ENCODE measurements around the gene ARL11.

ARL11 gene

GRCh38 chr13:49646688-49647087 is 18.4 kb downstream of the ARL11 start:
- DNase-seq (ENCODE audit: low read depth in 2 of 2): no peak

DNA sequence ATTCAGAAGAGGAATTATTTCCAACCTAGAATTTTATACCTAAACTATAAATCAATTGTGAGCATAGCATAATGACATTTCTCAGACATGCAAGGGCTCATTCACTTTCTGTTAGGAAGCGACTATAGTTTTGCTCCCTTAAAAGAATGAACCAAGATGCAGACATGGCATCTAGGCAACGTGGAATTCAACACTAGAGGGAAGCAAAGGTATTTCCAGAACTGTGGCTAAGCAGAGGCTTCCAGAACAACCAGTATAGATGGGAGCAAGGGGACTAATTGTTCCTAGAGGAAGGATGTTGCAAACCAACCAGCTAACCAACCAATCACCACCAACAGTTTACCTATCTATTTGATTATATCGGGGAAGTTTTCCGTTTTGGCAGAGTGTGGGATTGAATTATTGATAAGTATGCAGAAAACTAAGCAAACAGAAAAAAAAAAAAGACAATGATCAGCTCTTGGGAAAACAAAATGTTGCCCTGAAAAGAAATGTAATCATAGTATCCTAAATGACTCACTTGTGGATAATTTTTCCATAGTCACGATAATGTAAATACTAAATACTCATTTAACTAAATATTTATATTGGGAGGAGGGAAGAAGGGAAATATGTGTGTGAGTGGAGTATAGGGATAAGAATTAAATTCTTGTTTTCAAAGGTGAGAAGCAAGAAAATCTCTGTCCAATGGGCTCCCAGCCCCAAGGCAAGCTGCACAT is 21.1 kb downstream of the ARL11 start:
- no peak overlapping the region for H3K4me3 ChIP-seq (replicated peaks in 1 of 2; ENCODE audit: low read depth in 2 of 2, low read length in 2 of 2)
- TF ChIP-seq, protein P1, sequence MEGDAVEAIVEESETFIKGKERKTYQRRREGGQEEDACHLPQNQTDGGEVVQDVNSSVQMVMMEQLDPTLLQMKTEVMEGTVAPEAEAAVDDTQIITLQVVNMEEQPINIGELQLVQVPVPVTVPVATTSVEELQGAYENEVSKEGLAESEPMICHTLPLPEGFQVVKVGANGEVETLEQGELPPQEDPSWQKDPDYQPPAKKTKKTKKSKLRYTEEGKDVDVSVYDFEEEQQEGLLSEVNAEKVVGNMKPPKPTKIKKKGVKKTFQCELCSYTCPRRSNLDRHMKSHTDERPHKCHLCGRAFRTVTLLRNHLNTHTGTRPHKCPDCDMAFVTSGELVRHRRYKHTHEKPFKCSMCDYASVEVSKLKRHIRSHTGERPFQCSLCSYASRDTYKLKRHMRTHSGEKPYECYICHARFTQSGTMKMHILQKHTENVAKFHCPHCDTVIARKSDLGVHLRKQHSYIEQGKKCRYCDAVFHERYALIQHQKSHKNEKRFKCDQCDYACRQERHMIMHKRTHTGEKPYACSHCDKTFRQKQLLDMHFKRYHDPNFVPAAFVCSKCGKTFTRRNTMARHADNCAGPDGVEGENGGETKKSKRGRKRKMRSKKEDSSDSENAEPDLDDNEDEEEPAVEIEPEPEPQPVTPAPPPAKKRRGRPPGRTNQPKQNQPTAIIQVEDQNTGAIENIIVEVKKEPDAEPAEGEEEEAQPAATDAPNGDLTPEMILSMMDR (IDR thresholded peaks at IDR 0.05; ENCODE audit: low read depth, low read length): peak; percentile 56
- peak; percentile 64 to 67 for DNase-seq (ENCODE audit: low read depth in 2 of 2)

More at GRCh38 chr13:49646688-49647087, 18.4 kb downstream of the ARL11 start:
- TF ChIP-seq, protein P1 (IDR thresholded peaks at IDR 0.05; ENCODE audit: low read depth, low read length): no peak
- no peak overlapping the region for H3K4me3 ChIP-seq (replicated peaks in 1 of 2; ENCODE audit: low read depth in 2 of 2, low read length in 2 of 2)

DNA sequence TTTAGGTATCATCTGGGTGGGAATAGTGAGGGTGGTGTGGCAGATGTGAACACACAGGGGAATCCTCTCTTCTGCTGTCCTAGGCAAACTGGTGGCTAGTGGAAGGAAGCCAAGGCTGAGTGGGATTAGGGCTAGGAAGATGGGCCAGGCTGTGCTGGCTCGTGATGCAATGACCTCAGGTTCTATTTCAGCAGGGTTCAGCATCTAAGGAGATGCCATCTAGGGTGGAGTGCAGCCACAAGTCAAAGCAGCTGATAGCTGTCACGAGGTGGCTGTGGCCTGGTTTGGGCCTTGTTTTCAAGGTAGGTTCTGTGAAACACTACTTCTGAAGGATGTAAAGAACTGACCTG is 21.6 kb downstream of the ARL11 start:
- DNase-seq (ENCODE audit: low read depth in 2 of 2): no peak
- TF ChIP-seq, protein P1 (IDR thresholded peaks at IDR 0.05; ENCODE audit: low read depth, low read length): no peak
- no peak overlapping the region for H3K4me3 ChIP-seq (replicated peaks in 1 of 2; ENCODE audit: low read depth in 2 of 2, low read length in 2 of 2)

- DNase-seq (ENCODE audit: low read depth in 2 of 2): no peak
- no peak overlapping the region for H3K4me3 ChIP-seq (replicated peaks in 1 of 2; ENCODE audit: low read depth in 2 of 2, low read length in 2 of 2)
- TF ChIP-seq, protein P1 (IDR thresholded peaks at IDR 0.05; ENCODE audit: low read depth, low read length): no peak
Observed at GRCh38 chr13:49651570-49652354, 23.5 kb downstream of the ARL11 start.

DNA sequence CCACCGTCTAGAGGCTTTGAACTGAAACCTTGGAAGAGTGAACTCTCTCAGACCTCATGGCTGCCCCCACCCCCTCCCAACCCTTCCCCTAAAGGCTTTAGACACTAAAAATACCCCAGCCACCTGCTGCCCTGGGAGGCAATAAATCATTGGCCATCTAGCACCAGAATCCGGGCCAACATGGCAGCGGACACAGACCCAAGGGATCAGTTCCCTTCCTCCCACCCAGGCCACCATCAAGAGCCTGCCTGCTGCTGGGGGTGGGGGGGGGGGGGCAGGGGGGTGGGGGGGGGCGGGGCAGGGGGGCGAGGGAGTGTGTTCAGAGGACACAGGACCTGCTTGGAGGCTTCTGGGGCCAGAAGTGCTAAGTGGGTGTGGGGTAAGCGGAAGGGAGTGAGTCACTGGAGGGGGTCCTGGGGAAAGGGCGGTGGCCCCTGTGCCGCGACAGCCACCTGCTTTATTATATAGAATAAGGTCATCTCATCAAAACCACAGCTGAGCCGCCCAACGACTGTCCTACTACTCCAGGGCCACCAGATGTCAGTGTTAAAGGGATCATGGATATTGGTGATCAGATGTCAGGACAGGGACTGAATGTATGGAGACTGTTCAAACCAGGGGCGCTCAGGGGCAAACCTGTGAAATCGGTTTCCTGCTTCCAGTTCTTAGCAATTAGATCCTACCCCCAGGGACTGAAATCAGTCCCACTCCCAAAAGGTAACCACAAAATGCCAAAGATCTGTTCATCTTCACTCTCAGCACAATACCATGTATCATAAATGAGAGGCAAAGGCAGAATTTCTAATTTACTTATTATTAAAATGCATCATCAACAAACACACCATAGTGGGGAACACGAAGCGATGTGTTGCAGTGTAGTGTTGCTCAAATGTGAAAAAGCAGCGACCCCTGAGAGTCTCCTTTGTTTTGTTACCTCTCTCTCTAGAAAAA is 24.3 kb downstream of the ARL11 start:
- no peak overlapping the region for H3K4me3 ChIP-seq (replicated peaks in 1 of 2; ENCODE audit: low read depth in 2 of 2, low read length in 2 of 2)
- TF ChIP-seq, protein P1 (IDR thresholded peaks at IDR 0.05; ENCODE audit: low read depth, low read length): peak; percentile 56
- peak; percentile 30 to 52 for DNase-seq (ENCODE audit: low read depth in 2 of 2)

DNA sequence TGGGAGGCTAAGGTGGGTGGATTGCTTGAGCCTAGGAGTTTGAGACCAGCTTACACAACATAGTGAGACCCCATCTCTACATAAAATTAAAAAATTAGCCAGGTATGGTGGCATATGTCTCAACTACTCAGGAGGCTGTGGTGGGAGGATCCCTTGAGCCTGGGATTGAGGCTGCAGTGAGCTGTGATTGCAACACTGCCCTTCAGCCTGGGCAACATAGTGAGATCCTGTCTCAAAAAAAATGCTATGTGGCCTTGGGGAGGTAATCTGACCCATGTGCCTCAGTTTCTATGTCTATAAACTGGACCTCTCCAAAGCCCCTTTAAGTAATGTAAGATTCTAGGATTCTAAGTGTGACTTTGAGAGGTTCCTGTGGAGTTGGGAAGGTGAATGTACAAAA is 25.2 kb downstream of the ARL11 start:
- TF ChIP-seq, protein P1 (IDR thresholded peaks at IDR 0.05; ENCODE audit: low read depth, low read length): no peak
- H3K4me3 ChIP-seq (replicated peaks in 1 of 2; ENCODE audit: low read depth in 2 of 2, low read length in 2 of 2): no peak overlapping the region

More for the DNA sequence above, 25.2 kb downstream of the ARL11 start:
- DNase-seq (ENCODE audit: low read depth in 2 of 2): no peak

Measured in cardiac fibroblast (primary cell).